Heart left ventricle (tissue), 16 donors: ENCODE data around the gene C1orf159. TPM values are rescaled to one million over a fixed set of nuclear protein-coding genes. Genes with fewer than 3 reads are reported as not detected.

Experiments used
- ATAC-seq, 4 donors: fragments of 200-7000 bp; cut with Tn5 transposase; one replicate each; pipeline ENCODE4 v1.9.1; 2020 to 2022; ENCODE audit warnings: moderate library complexity in 4 of 4, mild to moderate bottlenecking in 3 of 4, moderate number of reproducible peaks in 1 of 4
- DNase-seq, 5 donors: peaks; one replicate each; pipeline ENCODE4 v3.0.0-alpha.2; 2020
- H3K27ac ChIP-seq, 12 donors: fragments of 200-600 bp; sonication (generic) in 4 of 12; one replicate each; pipeline versions ENCODE4 v1.5.0 to v1.8.0; 2016 to 2022; ENCODE audit warnings: mild to moderate bottlenecking in 2 of 12
- H3K27me3 ChIP-seq, 9 donors: fragments of 200-600 bp; sonication (generic) in 2 of 9; one replicate each; pipeline versions ENCODE4 v1.5.1 to v1.8.0; 2016 to 2022; ENCODE audit warnings: mild to moderate bottlenecking in 3 of 9
- H3K36me3 ChIP-seq, 9 donors: fragments of 200-600 bp; sonication (generic) in 2 of 9; one replicate each; pipeline versions ENCODE4 v1.5.0 to v1.8.0; 2018 to 2022; ENCODE audit warnings: mild to moderate bottlenecking in 2 of 9
- H3K4me1 ChIP-seq, 12 donors: fragments of 200-600 bp; sonication (generic) in 4 of 12; one replicate each; pipeline versions ENCODE4 v1.5.0 to v1.8.0; 2016 to 2022; ENCODE audit warnings: mild to moderate bottlenecking in 3 of 12
- H3K4me3 ChIP-seq, 12 donors: fragments of 200-600 bp; sonication (generic) in 4 of 12; one replicate each; pipeline versions ENCODE4 v1.5.0 to v1.8.0; 2017 to 2022; ENCODE audit warnings: mild to moderate bottlenecking in 9 of 12, moderate library complexity in 4 of 12
- H3K9me3 ChIP-seq, 12 donors: fragments of 200-600 bp; sonication (generic) in 4 of 12; one replicate each; pipeline versions ENCODE4 v1.5.0 to v1.8.0; 2016 to 2022; ENCODE audit warnings: mild to moderate bottlenecking in 1 of 12
- CTCF ChIP-seq, 12 donors: fragments of 200-600 bp; sonication (generic) in 4 of 12; IDR thresholded peaks; one replicate each; pipeline versions ENCODE4 v1.5.0 to v1.8.0; 2018 to 2022; ENCODE audit warnings: antibody characterized with exemption in 12 of 12, mild to moderate bottlenecking in 5 of 12
- POLR2A ChIP-seq, 2 donors: fragments of 450-650 bp; IDR thresholded peaks; one replicate each; pipeline ENCODE4 v1.6.1; 2017; ENCODE audit warnings: antibody characterized with exemption in 2 of 2, mild to moderate bottlenecking in 2 of 2, moderate library complexity in 2 of 2
- WGBS, 4 donors: extraction: QIAGEN DNeasy Blood & Tissue Kit in 2 of 4; methylation state at CpG; one replicate each; pipeline versions ENCODE4 v1.1.5 to v1.1.7; 2013 to 2018; 5-methylcytosine and 5-hydroxymethylcytosine counted together
- intact Hi-C, 10 donors: fragments of 100-400 bp; cut with DNase I; formaldehyde crosslinking; loops; one replicate each; pipeline versions ENCODE4 v1.11.1 to v1.14.2; 2022
- polyA plus RNA-seq, 2 donors: library from polyadenylated mRNA; stranded (reverse); fragments of 200-250 nt; gene quantifications; one replicate each; pipeline ENCODE4 v1.2.3, GENCODE V29; 2013
- total RNA-seq, 9 donors: library from RNA; depleted of rRNA in 2 of 9; stranded (reverse); fragments of >200 nt in 2 of 9; fragmentation: NEBNext Ultra II Directional in 3 of 9; extraction: Animal tissue kit (Norgen Biotek cat#: 25700) in 3 of 9; gene quantifications; one replicate each; pipeline versions ENCODE4 v1.1.0 to v1.2.4, GENCODE V29; 2016 to 2023
- donor health status: ischemic (EF 13 %, LVEDD 7.1; RV severe dilation, severe dysfunction).
- donor health status: healthy with polysubstance abuse.
- donor health status: DM: no; HTN: yes; CAD: no.
- donor health status: DM: no; HTN: no; CAD: no.
- donor health status: ischemic (EF 25% LVEDD 6.9; RV normal size, moderate dysfunction).
- donor health status: ischemic (EF 25% LVEDD 5.7; RV mildly dilated, moderate dysfunction).
- donor health status: healthy.
- donor health status: DM: yes; HTN: yes; CAD: no.
- donor health status: ischemic (EF 35%, LVEDD 5.7; RV mildly dilated, moderate dysfunction).
- donor health status: nonischemic (EF 11% LVEDD 7.7; RV severe dilation, severe dysfunction).
- donor health status: DM: yes; HTN: yes; CAD: no.
- donor health status: PGD.
- donor health status: ischemic (EF 29% LVEDD 5.4; RV normal size, mild dysfunction).
- donor health status: nonischemic (EF 23%, LVEDD 6.1; RV moderate dilation, normal function).

The C1orf159 gene
- total and polyA plus RNA-seq, 11 donors, result 3.7 to 7.2 (median 4.4) TPM

DNA sequence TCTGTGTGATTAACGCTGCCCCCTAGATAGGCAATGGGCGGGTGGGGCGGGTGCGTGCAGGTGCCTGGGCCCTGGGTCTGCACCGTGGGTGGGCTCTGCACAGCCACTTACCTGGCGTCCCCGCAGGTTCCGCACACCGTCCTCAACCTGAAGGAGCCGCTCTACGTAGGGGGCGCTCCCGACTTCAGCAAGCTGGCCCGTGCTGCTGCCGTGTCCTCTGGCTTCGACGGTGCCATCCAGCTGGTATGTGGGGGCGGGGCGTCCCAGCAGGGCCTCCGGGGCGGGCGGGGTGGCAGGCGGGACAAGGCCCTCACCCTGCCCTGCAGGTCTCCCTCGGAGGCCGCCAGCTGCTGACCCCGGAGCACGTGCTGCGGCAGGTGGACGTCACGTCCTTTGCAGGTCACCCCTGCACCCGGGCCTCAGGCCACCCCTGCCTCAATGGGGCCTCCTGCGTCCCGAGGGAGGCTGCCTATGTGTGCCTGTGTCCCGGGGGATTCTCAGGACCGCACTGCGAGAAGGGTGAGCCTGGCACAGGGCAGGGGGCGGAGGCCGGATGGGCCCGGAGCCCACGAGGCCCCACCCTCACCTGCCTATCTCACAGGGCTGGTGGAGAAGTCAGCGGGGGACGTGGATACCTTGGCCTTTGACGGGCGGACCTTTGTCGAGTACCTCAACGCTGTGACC lies 64.6 kb downstream of the C1orf159 start:
- TF ChIP-seq POLR2A (IDR thresholded peaks at IDR 0.05) (no peak), CTCF (IDR thresholded peaks at IDR 0.05) (no peak)
- H3K4me1 ChIP-seq, result no peaks in the 10 kb centered on the region
- no peaks in the 10 kb centered on the region for H3K27me3 ChIP-seq
- ATAC-seq (no peak), DNase-seq (no peak)
- intact Hi-C loops, result no loop called here
- no peaks in the 10 kb centered on the region for H3K9me3 ChIP-seq
- 87 to 95% (median 91%) methylated on average over 24 to 46 of the region's 46 CpGs for WGBS, 4 donors
- peaks cover 0 to 47% (median 5%) of the 10 kb centered on the region in 9 donors for H3K36me3 ChIP-seq
- H3K27ac ChIP-seq, result no peak overlapping the region
- H3K4me3 ChIP-seq, result peak overlapping the region in 2 of 12 donors; percentile 16 to 19

DNA sequence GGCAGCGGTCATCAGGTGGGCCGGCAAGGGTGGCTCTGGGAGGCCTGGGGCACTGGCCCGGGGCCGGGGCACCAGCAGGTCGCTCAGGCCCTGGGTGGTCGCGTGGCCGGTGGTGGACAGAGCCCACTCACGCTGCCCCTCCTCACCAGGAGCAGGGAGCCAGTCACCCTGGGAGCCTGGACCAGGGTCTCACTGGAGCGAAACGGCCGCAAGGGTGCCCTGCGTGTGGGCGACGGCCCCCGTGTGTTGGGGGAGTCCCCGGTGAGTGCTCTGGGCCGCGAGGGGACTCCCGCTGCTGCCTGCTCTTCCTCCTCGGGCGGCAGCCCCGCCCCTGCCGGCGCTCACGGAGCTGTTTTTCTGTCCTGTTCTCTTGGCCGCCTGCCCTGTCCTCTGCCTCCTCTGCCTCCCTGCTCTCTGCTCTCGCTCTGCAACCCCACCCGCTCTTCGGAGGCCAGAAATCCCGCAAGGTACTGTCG lies 65.3 kb downstream of the C1orf159 start:
- H3K4me3 ChIP-seq, result peak overlapping the region in 2 of 12 donors; percentile 16 to 19
- peak in 3 of 4 donors; percentile 35 to 83 (median 73) for ATAC-seq
- peak in 3 of 5 donors; percentile 70 to 83 (median 78) for DNase-seq
- no peak overlapping the region for H3K27ac ChIP-seq
- TF ChIP-seq CTCF (IDR thresholded peaks at IDR 0.05) (no peak), POLR2A (IDR thresholded peaks at IDR 0.05) (no peak)
- no peaks in the 10 kb centered on the region for H3K9me3 ChIP-seq
- no peaks in the 10 kb centered on the region for H3K27me3 ChIP-seq
- intact Hi-C loops, result no loop called here
- peaks cover 0 to 53% (median 5%) of the 10 kb centered on the region in 9 donors for H3K36me3 ChIP-seq
- 68 to 75% (median 71%) methylated on average over 23 to 32 of the region's 32 CpGs for WGBS, 4 donors
- H3K4me1 ChIP-seq, result no peaks in the 10 kb centered on the region

DNA sequence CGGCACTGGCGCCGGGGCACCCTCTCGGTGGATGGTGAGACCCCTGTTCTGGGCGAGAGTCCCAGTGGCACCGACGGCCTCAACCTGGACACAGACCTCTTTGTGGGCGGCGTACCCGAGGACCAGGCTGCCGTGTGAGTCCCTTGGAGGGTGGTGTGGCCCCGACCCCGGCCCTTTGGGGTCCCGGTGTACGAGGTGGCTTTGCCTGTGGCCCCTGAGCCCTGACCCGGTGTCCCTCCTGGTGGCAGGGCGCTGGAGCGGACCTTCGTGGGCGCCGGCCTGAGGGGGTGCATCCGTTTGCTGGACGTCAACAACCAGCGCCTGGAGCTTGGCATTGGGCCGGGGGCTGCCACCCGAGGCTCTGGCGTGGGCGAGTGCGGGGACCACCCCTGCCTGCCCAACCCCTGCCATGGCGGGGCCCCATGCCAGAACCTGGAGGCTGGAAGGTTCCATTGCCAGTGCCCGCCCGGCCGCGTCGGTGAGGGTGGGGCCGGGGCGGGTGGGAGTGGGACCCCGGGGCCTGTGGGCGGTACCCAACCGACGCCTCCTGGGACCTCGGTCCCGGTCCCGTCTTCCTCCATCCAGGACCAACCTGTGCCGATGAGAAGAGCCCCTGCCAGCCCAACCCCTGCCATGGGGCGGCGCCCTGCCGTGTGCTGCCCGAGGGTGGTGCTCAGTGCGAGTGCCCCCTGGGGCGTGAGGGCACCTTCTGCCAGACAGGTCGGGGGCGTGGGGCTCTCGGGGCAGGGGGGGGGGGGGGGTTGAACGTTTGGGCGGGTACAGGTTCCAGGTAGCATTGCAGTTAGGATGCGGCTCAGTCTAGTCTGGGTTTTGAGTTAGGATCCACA lies 66.3 kb downstream of the C1orf159 start:
- 92 to 96% (median 94%) methylated on average over 24 to 57 of the region's 57 CpGs for WGBS, 4 donors
- TF ChIP-seq CTCF (IDR thresholded peaks at IDR 0.05), result no peak
- no peak for TF ChIP-seq POLR2A (IDR thresholded peaks at IDR 0.05)
- ATAC-seq, result no peak
- intact Hi-C loops, result no loop called here
- Histone ChIP-seq H3K4me1 (no peaks in the 10 kb centered on the region), H3K27me3 (no peaks in the 10 kb centered on the region), H3K27ac (no peak overlapping the region), H3K36me3 (peaks cover 0 to 63% (median 5%) of the 10 kb centered on the region in 9 donors), H3K4me3 (no peak overlapping the region), H3K9me3 (no peaks in the 10 kb centered on the region)
- no peak for DNase-seq

DNA sequence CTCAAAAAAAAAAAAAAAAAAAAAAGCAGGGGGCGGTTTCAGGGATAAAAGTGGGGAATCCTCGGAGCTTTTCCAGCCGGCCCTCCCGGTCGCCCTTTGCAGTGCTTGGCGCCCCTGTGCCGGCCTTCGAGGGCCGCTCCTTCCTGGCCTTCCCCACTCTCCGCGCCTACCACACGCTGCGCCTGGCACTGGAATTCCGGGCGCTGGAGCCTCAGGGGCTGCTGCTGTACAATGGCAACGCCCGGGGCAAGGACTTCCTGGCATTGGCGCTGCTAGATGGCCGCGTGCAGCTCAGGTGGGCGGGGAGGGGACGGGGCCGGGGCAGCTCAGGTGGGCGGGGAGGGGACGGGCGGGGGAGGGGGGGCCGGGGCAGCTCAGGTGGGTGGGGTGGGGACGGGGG lies 67.1 kb downstream of the C1orf159 start:
- ATAC-seq, result no peak
- Histone ChIP-seq H3K36me3 (peaks cover 0 to 65% (median 5%) of the 10 kb centered on the region in 9 donors), H3K9me3 (no peaks in the 10 kb centered on the region), H3K4me3 (no peak overlapping the region), H3K27me3 (no peaks in the 10 kb centered on the region), H3K4me1 (no peaks in the 10 kb centered on the region), H3K27ac (no peak overlapping the region)
- TF ChIP-seq CTCF (IDR thresholded peaks at IDR 0.05) (no peak), POLR2A (IDR thresholded peaks at IDR 0.05) (no peak)
- intact Hi-C loops, result no loop called here
- DNase-seq, result no peak
- WGBS, 4 donors, result 91 to 98% (median 96%) methylated on average over 18 to 28 of the region's 28 CpGs
